H54 (cell line): Measurements from ENCODE around the gene DDI2.

ENCODE experiments used
- DNase-seq: peaks from one replicate; pipeline ENCODE4 v3.0.0; 2011; ENCODE audit warnings: low spot score, mixed read lengths; ENCODE audit not compliant: insufficient read length
- FAIRE-seq: peaks from 3 replicates; lab custom pipeline; 2011; peaks lifted over from hg19 to GRCh38; lab: Jason Lieb, UNC
- POLR2A ChIP-seq: IDR thresholded peaks from 2 replicates; pipeline ENCODE4 v1.6.1; 2011; ENCODE audit warnings: low read depth, mild to moderate bottlenecking, low read length

The DDI2 gene

DNA sequence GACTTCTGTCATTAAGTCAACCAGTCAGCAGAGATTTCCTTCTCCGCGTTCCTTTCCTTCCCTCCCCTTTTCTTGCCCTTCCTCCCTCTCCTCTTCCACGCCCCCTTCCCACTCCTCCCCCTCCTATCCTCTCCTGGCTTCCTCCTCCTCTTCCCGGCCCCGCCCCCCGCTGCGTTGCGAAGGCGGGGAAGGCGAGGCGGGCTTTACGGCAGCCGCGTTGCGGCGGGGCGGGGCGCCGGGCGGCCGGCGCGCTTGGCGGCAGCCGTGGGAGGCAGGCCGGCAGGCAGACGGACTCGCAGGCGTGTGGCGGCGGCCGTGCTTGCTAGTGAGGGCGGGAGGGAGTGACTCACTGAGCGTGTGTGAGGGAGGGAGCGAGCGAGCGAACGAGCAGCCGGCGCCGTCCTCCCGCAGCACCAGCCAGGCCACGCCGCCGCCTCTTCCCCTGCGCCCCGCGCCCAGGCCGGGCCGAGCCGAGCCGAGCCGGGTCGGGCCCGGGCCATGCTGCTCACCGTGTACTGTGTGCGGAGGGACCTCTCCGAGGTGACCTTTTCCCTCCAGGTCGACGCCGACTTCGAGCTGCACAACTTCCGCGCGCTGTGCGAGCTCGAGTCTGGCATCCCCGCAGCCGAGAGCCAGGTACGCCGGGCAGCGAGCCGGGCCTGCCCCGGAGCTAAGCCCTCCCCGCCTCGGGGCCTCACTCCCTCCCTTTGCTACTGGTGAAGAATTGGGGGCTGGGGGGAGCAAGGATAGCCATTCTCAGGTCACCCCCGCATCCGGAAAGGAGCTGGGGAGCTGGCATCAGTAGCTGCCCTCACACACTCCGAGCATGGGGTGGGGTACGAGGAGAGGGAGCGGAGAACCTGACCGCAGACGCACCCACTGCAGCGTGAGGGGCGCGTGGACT, at the start of gene DDI2:
TSS of gene DDI2 (plus strand) at position 286 of the 904 bp plus-strand sequence. CDS start at position 499, 213 bp downstream.
- FAIRE-seq (peak; percentile 55), DNase-seq (peak; percentile 78)
- TF ChIP-seq POLR2A: peak; percentile 93

DNA sequence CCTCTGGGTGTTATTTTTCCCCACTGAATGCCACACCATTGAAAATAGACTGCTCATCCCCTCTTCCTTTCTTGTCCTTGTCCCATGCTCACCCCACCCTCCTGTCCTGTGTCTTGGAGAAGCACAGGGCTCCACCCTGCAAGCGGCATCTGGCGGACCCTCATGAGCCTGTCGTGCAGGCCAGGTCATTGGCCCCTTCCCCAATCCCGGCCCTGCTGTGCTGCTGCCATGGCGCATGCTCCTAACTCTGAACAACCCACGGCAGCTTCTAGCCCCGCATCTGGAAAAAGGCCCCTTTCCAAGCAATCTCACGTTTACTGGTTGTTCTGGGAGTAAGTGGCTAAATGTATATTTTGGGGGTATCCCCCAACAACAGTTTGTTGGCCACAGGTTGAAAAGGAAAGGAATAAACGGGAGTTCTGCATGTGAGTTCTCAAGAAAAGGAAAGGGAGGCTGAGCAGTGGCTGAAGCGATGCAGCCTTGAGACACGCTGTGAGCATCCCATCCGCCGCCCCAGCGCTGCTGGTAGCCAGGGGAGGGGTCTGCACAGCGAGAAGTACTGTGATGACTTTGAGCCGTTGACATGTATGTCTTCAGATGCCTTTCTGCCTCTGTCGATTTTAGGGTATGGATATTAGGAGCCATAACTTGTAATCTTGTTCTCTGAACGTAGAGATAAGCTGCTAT, 48.7 kb upstream of the DDI2 start:
- no peak for DNase-seq
- no peak for FAIRE-seq
- TF ChIP-seq POLR2A: no peak

DNA sequence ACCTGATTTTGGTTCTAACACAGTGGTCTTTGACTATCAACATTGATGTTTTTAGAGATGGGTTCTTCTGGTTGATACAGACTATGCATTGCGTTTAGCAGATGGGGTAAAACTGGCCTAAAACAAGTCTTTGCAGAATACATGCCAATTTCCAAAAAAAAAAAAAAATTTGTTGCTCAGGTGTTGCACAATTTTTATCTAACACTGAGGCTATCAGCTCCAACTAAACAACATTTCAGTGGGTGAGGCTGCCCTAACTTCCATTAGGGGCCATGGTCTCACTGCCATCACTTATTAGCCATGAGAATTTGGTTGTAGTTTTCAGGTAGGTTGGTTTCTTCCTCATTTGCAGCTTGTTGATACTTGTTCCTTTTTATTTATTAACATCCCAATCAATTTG, 46.4 kb upstream of the DDI2 start:
- TF ChIP-seq POLR2A: no peak
- FAIRE-seq (no peak), DNase-seq (no peak)

DNA sequence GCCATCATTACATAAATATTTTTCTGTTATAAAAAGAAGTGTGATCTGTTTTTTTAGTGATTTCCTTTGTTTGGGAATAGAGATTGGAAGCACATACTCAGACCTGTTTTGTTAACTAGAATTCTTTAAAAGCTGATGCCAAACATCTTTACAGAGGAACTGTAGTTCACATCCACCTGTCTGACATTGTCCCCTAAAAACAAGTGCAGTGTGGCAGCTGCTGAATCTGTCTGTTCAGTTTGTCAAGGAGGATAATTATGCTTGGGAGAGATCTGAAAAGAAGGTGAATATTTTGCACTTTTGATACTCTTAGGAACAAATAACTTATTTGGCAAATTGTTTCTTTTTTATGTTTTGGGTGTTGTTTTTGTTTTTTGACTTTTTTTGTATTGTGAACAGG, 46.0 kb upstream of the DDI2 start:
- no peak for FAIRE-seq
- no peak for DNase-seq
- TF ChIP-seq POLR2A: no peak

DNA sequence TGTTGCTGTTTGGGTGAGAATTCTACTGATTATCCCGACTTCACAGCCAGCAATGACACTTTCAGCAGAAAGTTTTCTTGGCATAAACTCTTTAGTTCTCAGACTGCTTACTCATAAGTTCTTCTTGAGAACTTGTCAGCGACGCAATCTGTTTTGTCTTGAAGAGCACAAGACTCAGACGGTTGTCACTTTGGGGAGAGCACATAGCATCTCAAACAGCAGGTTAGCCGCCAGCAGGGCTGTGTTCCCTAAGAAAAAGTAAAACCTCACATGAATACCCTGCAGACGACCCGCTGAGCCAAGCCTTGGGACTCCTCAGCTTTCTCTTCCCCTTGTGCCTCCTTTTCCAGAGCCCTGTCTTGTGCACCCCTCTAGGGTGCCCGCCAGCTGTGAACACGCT, 43.8 kb upstream of the DDI2 start:
- DNase-seq: no peak
- FAIRE-seq: no peak
- no peak for TF ChIP-seq POLR2A

DNA sequence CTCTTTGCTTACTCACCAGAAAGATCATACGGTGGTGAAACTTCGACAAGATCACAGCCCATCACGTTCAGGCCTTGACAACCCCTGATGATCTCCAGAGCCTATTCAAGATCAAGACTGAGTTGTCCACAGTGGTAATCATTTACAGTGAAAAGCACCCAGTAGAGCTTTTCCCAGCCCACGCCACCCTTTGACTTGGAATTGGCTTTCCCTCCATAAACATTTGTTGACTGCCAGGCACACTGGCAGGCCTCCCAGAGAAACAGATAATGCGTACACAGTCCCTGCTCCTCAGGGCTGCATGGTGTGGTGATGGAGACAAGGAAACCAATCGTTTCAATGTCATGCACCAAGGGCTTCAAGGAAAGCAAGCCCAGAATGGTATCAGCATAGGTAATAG, 42.5 kb upstream of the DDI2 start:
- FAIRE-seq: no peak
- TF ChIP-seq POLR2A: no peak
- DNase-seq: no peak

DNA sequence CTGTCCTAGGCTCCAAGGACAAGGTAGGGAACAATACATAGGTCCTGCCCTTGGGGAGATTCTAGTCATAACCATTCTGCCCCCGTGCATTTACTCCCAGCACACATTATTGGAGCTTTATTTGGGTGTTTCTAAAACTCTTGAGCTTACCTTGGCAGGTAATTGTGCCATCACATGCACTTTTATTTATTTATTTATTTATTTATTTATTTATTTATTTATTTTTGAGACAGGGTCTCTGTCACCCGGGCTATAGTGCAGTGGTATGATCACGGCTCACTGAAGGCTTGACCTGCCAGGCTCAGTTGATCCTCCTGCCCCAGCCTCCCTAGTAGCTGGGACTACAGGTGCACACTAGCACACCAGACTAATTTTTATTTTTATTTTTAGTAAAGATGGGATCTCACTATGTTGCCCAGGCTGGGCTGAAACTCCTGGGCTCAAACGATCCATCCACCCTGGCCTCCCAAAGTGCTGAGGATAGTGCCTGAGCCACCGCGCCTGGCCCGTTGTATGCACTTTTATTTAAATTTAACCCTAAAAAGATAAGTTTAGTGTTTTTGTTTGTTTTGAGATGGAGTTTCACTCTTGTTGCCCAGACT, 41.6 kb upstream of the DDI2 start:
- FAIRE-seq (no peak), DNase-seq (no peak)
- no peak for TF ChIP-seq POLR2A

DNA sequence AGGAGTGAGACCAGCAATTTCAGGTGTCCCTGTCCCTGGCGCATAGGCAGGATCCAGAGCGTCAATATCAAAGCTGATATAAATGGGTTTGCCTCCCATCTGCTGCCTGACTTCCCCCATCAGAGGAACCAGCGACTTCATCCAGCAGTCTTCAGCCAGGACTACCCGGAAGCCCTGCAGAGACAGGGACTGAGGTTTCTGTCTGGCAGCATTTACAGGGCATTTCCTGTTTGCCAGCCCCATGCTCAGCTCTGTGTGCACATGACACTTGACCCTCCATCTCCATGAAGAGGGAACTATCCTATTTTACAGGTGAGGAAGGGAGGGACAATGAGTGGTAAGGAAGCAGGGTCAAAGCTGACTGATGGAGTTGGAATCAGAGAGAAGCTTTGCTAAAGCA, 39.6 kb upstream of the DDI2 start:
- no peak for DNase-seq
- no peak for FAIRE-seq
- no peak for TF ChIP-seq POLR2A

DNA sequence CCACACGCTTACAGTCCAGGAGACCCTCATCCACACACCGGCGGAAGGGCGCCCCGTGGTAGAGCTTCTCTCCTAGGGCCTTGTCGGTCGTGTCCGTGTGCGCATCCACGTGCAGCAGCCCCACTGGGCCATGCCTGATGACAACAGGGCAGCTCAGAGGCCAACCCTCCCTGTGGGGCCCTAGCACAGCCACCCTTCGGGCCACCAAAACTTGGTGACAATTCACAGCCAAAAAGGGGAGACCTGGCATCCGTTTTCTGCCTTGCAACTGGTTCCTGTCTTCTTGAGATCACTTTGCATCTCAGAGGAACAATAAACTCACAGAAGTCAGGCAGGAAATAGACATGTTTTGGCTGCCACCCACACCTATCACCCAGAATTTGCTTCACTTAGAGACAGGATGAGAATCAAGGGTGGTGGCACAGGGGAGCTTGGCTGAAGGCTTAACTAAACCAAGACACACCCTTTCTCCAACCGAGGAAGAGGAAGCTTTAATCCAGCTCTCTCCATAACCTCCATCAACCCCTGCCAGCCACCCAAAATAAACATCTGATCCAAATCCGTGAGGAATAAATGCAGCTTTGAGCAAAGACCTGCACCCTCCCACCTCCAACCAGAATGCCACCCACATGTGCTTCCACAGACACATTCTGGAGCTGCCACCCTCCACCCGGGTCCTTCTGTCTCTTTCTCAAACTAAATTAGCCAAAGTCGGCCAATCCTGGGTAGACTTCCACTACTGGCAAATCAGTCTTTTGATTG, 38.2 kb upstream of the DDI2 start:
- no peak for FAIRE-seq
- DNase-seq: no peak
- no peak for TF ChIP-seq POLR2A

DNA sequence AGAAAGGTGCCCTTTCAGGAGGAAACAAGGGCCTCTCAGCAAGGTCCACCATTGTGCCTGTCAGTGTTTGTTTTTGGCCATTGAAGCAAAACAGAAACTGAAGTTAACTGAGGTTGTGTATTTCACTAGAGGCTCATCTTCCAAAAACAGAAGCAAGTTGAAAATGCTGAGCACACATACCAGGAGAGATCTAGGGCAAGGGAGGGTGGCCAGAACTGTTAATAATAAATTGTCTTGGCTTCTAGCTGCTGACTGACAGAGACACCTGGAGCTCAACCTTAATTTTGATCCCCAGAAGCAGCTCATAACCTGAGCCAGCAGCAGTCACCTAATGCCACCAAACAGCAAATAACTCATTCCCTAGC, 37.6 kb upstream of the DDI2 start:
- DNase-seq (no peak), FAIRE-seq (no peak)

DNA sequence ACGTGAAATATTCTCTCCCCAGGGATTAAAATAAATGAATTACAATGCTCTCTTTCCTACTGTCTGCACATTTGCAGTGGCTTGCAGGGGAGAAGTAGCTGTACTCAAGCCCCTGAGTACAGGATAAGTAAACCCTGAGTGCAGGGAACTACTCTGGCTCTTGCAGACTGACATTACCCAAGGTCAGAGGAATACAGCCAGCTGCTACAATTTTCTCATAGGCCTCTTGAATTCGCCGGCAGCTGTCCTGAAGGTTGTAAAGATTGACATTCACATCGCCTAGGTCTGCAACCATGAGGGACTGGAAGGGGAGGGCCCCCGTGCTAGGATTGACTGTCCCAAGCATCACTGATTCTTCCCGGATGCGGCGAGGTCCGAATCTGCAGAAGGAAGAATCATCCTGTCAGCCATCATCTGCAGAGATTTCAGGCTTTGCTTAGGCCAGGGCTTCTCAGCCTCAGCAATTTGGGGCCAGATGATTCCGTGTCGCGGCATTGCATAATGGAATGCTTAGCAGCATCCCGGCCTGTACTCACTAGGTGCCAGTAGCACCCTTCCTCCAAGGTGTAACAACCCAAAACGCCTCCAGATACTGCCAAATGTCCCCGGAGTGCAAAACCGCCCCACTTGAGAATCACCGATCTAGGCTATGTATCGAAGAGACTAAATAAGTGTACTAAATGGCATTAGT, 34.1 kb upstream of the DDI2 start:
- FAIRE-seq (no peak), DNase-seq (no peak)
- TF ChIP-seq POLR2A: no peak

More for the DNA sequence above, 37.6 kb upstream of the DDI2 start:
- TF ChIP-seq POLR2A: no peak

DNA sequence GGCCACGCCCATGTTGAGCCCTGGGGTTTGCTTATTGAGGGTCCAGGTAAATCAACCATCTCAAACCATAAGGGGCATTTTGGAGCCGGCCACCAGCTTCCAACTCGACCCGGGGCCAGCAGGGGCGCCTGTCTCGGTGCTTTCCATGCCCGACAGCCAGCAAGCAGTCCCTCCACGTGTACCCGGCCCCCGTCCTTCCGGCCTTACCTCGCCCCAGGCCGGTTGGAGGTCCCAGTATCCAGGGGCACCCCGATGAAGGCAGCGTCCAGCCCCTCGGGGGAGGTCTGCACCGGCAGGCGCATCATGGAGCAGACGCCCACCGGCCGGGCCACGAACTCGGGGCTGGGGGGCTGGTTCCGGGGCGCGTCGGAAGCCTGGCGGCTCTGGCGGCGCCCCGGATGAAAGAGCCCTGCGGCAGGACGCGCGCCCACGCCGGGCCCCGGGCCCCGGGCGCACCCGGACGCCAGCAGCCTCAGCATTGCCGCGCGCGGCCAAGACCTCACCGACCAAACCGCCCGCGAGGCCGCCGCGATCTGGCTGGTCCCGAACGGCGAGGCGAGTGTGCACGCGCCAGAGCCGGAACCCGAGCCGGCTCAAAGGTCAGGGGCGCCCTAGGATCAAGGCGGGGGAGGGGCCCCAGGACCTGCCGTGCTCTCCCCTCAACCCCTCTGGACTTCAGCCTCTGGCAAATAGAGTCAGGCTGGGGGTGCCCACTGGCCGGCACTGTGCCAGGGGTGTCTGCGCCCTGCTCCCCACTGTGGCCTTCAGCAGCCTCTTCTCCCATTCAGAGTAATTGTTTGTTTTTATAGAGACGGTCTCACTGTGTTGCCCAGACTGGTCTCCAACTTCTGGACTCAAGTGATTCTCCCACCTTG, 32.5 kb upstream of the DDI2 start, which contains the start of gene AGMAT:
TSS of gene AGMAT (minus strand) at position 563 of the 875 bp plus-strand sequence. CDS start at position 479, 84 bp downstream.
- DNase-seq: no peak
- TF ChIP-seq POLR2A: no peak
- no peak for FAIRE-seq
